HG03064 (cell line): ENCODE results near the gene DPEP2NB.
"Not testable (repeated sequence)": the region's sequence is repeated elsewhere in the genome, so short reads cannot be mapped to it uniquely, and the experiment has no call there.

ENCODE experiments used
- ATAC-seq: cut with Tn5 transposase; IDR thresholded peaks from one replicate; pipeline ENCODE4 v1.9.1; 2021; ENCODE audit warnings: low read depth; ENCODE audit not compliant: unreplicated experiment

The DPEP2NB gene

DNA sequence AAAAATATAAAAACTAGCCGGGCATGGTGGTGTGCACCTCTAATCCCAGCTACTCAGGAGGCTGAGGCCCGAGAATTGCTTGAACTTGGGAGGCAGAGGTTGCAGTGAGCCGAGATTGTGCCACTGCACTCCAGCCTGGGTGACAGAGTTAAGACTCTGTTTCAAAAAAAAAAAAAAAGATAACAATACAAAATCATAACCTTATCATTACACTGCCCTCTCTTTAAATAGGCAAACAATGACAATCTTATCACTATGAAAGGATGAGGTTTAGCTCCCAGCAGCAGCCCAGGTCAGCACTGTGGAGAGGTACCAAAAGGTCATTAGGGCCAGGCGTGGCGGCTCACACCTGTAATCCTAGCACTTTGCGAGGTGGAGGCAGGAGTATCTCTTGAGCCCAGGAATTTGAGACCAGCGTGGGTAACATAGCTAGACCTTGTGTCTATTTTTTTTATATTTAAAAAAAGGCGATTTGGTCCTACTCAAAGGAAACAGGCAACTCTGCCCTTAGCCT lies 3.5 kb upstream of the DPEP2NB start:
- no peak for ATAC-seq

DNA sequence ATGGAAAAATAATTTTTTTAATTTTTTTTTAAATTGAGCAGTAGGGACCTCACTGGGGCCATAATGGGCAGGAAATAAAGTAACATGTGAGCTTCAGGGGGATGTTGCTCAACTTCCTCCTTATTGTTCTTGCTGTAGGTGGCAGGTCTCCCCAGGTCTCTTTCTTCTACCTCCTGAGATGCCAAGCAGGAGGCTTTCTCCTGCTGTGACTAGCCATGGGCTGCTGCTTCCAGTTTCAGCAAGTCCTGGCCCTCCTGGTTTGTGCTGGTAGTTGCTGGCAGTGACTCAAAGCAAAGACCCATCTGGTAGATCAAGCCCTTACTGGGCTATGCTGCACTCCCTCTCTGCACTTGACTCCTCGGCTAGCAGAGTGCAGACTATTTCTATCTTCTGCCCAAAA lies 2.3 kb downstream of the DPEP2NB start:
- ATAC-seq: no peak

DNA sequence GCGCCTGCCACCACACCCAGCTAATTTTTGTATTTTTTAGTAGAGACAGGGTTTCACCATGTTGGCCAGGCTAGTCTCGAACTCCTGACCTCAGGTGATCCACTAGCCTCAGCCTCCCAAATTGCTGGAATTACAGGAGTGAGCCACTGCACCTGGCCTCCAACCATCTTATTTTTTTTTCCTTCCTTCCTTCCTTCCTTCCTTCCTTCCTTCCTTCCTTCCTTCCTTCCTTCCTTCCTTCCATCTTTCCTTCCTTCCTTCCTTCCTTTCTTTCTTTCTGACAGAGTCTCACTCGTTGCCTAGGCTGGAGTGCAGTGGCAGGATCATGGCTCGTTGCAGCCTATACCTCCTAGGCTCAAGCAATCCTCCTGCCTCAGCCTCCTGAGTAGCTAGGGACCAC lies 5.8 kb downstream of the DPEP2NB start:
- not testable (repeated sequence) for ATAC-seq

DNA sequence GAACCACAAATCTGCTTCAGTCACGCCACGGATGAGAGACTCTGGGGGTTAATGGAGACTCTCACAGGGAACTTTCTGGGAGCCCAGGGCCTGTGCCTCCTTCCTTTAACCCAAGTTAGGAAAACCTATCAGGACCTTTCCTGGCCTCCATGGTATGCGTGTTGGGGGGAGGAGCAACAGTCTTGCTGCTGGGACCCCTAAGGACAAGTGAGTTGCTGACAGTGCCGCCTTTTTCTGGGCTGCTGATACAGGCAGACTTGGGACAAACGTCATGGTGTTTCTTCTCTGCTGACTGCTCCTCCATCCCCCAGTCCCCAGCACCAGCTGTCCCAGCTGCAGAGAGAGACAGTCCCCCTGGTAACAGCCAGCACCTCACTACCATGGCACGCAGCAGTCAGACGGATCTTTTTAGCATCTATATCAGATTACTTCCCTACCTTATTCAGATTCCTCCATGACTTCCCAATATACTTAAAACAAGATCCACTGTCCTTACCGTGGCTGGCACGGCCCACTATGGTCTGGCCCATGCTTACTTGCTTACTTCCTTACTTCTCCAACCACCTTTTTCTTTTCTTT lies 6.5 kb downstream of the DPEP2NB start:
- no peak for ATAC-seq

DNA sequence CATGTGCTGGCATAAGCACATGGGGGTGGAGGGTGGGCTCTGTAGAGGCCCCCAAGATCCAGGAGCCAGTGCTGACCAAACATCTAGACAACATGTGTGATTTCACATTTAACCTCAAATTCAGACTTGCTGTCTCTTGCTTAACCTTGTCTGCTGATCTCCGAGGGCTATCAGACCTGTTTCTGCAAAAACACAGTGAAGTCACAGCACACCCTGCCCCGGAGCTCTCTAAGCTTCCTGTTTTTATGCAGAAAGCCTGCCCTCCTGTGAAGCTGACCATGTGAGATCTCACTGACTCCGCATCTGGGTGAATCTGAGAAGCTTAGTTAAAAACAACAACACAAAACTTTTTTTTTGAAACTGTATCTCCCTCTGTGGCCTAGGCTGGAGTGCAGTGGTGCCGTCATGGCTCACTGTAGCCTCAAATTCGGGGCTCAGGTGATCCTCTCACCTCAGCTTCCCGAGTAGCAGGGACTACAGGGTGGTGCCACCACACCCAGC lies 9.9 kb downstream of the DPEP2NB start:
- no peak for ATAC-seq

DNA sequence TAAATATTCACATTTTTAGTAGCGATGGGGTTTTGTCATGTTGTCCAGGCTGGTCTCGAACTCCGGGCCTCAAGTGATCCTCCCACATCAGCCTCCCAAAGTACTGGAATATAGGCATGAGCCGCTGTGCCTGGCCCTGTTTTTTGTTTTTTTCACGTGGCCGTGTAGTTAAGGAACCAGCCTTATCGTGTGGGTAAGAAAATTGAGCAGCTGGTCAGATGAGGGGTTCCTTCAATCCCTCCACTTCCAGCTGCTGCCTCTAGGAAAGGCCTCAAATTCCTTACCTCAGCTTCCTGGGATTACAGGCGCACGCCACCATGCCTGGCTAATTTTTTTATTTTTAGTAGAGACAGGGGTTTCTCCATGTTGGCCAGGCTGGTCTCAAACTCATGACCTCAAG lies 10.5 kb downstream of the DPEP2NB start:
- no peak for ATAC-seq

DNA sequence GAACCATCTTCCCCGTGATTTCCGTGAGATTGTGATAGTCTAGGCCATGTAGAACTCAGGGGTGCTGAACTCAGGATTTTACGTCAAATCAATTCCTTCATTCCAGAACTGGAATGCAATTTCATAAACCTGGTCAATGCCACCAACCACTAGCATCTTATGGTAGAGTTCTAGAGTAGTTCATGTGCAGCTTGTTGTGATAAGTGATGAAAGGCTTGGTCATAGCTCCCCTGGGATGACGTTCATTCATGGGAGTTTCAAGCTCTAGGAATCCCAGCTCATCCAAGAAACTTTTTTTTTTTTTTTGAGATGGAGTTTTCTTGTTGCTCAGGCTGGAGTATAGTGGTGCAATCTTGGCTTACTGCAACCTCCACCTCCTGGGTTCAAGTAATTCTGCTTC lies 12.7 kb downstream of the DPEP2NB start:
- ATAC-seq: no peak

DNA sequence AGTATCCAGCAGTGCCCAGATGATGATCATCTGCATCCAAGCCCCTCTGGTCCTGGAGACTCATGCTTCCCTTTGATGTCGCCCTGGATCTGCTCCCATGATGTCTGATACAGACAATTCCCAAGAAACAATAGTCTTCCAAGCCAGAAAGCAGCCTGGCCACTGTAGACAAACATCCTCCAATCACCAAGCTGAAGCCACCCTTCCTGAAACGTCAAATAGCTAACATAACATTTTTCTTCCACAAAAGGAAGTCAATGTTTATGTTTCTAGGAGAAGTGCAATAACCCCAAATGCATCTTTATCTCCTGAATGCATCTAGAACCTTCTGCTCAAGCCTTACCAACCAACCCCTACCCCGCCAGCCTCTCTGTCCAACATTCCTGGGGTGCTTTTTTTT lies 15.3 kb downstream of the DPEP2NB start:
- ATAC-seq: no peak

DNA sequence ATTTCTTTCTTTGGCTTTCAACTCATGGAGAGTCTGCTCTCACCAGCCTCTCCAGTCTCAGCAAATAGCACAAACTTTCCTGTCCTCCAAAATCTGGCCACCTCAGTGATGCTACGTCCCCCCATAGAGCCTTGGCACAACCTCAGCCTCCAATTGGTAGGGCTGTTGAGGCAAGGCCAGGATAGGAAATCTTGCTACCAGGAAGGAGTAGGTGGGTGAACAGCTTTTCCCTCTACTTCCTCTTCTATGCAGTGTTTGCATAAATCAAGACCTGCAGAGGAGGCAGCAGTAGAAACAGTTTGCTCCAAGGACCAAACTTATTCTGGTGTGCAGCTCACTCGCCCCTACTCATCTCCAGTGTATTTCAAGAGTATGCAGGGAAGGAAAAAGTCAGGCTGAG lies 15.7 kb downstream of the DPEP2NB start:
- no peak for ATAC-seq

DNA sequence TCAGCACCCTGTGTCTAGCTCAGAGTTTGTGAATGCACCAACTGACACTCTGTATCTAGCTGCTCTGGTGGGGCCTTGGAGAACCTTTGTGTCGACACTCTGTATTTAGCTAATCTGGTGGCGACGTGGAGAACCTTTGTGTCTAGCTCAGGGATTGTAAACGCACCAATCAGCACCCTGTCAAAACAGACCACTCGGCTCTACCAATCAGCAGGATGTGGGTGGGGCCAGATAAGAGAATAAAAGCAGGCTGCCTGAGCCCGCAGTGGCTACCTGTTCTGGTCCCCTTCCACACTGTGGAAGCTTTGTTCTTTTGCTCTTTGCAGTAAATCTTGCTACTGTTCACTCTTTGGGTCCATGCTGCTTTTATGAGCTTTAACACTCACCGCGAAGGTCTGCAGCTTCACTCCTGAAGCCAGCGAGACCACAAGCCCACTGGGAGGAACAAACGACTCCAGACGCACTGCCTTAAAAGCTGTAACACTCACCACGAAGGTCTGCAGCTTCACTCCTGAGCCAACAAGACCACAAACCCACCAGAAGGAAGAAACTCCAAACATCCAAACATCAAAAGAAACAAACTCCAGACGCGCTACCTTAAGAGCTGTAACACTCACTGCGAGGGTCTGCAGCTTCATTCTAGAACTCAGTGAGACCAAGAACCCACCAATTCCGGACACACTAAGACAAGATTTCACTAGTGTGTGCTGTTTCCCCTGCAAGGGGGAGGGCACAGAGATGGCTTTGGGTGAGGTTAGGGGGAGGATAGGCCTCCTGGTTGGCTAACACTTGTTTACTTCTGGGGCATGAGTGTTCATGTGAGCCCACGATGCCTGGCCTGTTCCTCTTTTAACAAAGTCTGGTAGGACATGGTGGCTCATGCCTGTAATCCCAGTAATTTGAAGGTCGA lies 16.7 kb downstream of the DPEP2NB start, which contains the start of gene DPEP2:
Gene DPEP2 (minus strand): TSS at position 706 of the 910 bp plus-strand sequence. CDS start 6,272 bp downstream, outside the sequence.
- not testable (repeated sequence) for ATAC-seq

DNA sequence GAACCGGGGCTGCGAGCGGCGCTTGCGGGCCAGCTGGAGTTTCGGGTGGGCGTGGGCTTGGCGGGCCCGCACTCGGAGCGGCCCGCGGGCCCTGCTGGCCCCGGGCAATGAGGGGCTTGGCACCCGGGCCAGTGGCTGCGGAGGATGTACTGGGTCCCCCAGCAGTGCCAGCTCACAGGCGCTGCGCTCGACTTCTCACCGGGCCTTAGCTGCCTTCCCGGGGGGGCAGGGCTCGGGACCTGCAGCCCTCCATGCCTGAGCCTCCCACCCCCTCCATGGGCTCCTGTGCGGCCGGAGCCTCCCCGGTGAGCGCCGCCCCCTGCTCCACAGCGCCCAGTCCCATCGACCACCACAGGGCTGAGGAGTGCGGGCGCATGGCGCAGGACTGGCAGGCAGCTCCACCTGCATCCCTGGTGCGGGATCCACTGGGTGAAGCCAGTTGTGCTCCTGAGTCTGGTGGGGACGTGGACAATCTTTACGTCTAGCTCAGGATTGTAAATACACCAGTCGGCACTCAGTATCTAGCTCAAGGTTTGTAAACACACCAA lies 17.4 kb downstream of the DPEP2NB start:
- not testable (repeated sequence) for ATAC-seq

DNA sequence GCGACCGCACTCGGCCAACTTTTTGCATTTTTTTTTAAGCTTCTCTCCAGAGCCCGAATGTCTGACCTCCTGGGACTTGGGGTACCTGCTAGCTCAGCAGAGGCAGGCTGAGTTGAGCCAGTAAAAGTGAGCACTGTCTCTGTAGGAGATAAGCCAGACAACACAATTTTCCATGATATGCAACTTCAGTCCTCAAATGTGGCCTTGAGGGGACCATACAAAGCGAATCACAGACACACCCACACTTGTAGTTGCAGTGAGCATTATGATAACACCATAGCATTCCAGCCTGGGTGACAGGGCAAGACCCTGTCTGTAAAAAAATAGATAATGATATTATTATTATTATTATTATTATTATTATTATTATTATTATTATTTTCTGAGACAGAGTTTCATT lies 19.0 kb downstream of the DPEP2NB start:
- no peak for ATAC-seq

DNA sequence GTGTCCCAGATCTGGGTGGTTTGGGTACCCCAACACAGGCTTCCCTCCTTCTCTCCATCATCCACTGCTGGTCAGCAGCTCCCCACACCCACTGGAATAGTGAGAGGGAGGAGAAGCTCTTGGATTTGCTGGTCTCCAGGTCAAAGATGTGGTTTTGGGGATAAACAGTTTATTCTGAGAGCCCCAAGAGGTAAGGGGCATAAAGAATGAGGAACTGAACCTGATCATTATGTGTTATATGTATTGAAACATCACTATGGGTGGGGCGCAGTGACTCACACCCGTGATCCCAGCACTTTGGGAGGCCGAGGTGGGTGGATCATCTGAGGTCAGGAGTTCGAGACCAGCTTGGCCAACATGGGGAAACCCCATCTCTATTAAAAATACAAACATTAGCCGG lies 20.3 kb downstream of the DPEP2NB start:
- no peak for ATAC-seq

DNA sequence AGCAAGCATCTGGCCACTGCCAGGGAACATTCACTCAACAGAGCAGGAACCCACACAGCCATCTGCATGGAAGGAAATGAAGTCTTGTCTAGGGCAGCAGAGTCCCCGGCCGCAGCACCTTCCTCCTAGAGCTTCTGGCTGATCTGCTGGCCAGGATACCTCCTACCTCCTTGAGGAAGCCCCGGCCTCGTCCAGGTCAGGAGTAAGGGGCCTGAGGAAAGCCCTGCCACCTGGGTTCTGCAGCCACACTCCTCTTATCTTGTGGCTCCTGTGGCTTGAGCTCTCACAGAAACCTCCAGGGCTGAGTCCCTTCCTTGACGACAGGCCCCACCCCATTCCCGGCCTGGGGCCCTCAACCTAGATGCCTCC lies 21.7 kb downstream of the DPEP2NB start:
- ATAC-seq: not testable (repeated sequence)

DNA sequence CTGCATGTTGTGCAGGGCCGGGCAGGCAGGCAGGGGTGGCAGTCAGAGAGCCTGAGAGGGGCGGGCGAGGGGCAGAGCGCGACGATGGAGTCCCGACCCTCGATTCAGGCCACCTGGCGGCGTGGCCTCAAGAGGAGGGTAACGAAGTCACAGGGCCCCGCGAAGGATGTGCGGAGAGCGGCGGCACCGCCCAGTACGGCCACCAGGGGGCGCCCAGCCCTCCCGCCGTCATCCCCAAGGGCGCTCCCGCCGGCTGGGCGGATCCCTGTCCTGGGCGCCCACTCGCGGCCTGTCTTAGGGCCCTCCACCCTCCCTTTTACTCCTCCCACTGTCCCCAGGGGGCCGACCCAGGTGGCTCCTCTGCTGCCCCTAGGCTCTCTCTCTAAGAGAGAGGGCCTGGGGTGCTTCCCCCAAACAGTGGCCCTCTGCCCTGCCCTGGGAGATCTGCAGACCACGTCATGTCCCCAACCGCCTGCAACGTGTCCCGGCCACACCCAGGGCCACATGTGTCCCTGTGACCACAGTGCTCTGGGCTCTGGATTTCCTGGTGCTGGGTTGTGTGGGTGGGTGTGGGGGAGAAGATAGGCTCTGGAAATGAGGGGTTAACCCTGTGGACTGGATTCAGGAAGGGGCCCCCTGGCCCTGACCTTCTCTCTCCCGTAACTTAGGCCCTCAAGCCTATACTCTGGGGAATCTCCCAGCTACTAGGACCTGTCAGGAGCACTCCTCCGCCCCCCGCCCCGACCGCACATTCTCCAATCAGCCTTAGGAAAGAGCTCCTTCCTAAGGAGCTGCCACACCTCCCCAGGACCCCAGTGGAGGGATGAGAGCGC lies 22.3 kb downstream of the DPEP2NB start:
- no peak for ATAC-seq

DNA sequence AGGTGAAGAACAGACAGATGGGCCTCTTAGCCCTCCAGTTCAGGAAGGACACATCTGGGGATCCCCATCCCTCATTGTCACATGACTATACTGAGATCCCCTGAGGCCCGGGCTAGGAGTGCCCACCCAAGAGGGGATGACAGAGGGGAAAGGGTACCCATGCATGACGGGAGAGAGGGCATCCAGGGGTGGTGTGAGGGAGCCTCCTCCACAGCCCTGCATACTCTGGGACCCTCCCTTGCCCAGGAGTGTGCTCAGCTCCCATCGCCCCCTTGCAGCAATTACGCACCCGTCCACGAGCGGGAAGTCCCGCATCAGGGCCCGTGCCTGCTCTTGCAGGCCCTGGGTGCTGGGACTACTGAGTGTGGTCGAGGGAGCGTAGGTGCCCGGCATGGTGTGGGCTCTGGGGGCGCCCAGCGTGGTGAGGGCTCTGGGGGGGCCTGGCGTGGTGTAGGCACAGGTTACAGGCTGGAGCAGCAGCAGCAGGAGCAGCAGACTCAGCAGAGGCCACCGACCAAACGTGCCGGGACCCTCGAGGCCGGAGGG lies 23.0 kb downstream of the DPEP2NB start:
- ATAC-seq: no peak

DNA sequence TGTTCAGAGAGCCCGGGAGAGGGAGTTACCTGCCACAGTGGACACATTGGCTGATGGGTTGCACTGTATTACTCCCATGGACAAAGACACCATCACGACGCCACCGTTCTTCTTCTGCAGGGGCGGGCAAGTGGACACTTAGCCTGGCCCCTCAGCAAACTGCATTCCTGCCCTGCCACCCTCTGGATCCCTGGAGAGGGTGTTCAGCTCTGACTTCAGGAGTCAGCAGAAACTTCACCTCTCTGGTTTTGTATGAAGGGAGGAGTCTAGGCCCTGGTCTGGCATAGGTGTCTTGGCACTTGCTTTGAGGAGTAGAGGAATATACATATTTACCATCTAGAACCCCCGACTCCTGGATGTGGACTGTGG lies 25.7 kb downstream of the DPEP2NB start:
- no peak for ATAC-seq

DNA sequence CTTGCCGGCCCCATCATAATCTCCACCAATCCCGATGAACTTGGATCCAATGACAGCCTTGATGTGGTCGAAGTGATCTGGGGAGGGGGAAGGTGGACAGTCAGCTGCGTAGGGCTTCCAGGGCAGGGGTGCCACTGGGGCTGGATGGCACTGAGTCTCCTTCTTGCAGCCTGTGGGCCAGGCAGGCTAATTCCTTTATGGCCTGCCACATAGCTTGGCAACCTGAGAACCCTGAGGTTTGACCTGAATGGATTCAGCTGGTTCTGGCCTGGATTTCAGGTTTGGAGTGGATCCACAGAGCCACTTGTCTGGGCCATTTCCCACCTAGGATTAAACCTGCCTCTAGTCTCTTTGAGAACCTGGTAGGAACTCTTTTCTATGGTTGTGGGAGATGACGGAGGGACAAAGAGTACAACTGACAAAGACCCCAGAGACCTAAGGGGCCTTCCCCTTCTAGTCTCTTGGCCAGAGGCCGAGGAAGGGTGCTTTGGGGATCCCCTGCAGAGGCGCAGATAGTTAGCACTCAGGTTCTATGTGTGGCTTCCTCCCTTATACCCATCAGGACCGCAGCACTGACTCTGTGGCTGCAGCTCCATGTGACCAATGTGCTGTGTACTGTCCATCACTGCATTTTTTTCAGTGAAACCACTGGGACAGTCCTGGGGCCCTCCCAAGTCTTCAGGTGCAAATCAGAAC lies 26.2 kb downstream of the DPEP2NB start:
- ATAC-seq: no peak

DNA sequence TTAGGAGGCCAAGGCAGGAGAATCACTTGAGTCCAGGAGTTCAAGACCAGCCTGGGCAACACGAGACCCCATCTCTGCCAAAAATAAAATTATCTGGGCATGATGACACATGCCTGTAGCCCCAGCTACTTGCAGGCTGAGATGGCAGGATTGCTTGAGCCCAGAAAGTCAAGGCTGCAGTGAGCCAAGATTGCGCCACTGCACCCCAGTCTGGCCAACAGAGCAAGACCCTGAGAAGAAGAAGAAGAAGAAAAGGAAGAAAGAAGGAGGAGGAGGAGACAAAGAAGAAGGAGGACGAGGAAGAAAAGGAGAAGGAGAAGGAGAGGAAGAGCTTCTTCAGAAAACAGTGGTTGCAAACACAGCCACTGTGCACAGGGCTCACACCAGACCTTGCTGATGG lies 27.0 kb downstream of the DPEP2NB start:
- ATAC-seq: no peak
